Endothelial cell of umbilical vein (primary cell): ENCODE measurements around the gene MMRN2. TPM values are rescaled to one million over a fixed set of nuclear protein-coding genes. Genes with fewer than 3 reads are reported as not detected.

ENCODE experiments used
- BruUV-seq: library from RNA; stranded (reverse); fragments of 400-500 nt; replicated peaks from 2 replicates; lab custom pipeline; 2021; lab: Mats Ljungman, UMichigan
- CTCF ChIA-PET: fragments of 300-600, 350-600 bp; sonication (Branson Sonifier 250); formaldehyde crosslinking; loops from one replicate; lab custom pipeline; 2021; ENCODE audit warnings: antibody characterized with exemption, inconsistent platforms; lab: Charles Lee
- POLR2A ChIA-PET: fragments of 300-600, 350-600 bp; sonication (Branson Sonifier 250); formaldehyde crosslinking; loops from one replicate; lab custom pipeline; 2021; ENCODE audit warnings: antibody characterized with exemption, inconsistent platforms; lab: Charles Lee
- DNase-seq: peaks from one replicate; pipeline ENCODE4 v3.0.0-alpha.2; 2011; ENCODE audit warnings: low read depth, low spot score
- FAIRE-seq: peaks from 2 replicates; lab custom pipeline; 2011; peaks lifted over from hg19 to GRCh38; lab: Jason Lieb, UNC
- H2AFZ ChIP-seq: 2 replicates; pipeline ENCODE4 v1.6.0; 2012; ENCODE audit warnings: low read depth, low read length, control low read depth, inconsistent platforms
- H3K27ac ChIP-seq: 2 replicates; pipeline ENCODE4 v1.5.1; 2011; ENCODE audit warnings: low read depth, mild to moderate bottlenecking, control low read depth, low read length, moderate library complexity; ENCODE audit not compliant: insufficient read depth
- H3K27me3 ChIP-seq, 2 experiments: 2 replicates each; pipeline versions ENCODE4 v1.6.0 to v1.6.1; 2011; ENCODE audit warnings: low read length in 2 of 2, mixed read lengths in 1 of 2; ENCODE audit not compliant: control insufficient read depth in 2 of 2, insufficient read depth in 2 of 2
- H3K36me3 ChIP-seq, 2 experiments: 2 replicates in 1 of 2; 3 replicates in 1 of 2; pipeline ENCODE4 v1.5.1; 2011; ENCODE audit warnings: low read length in 2 of 2, mild to moderate bottlenecking in 1 of 2, moderate library complexity in 1 of 2; ENCODE audit not compliant: control insufficient read depth in 2 of 2, insufficient read depth in 2 of 2; ENCODE audit errors: extremely low read depth in 1 of 2
- H3K4me1 ChIP-seq: 3 replicates; pipeline ENCODE4 v1.5.1; 2011; ENCODE audit warnings: mild to moderate bottlenecking, low read length; ENCODE audit not compliant: control insufficient read depth, insufficient read depth; ENCODE audit errors: extremely low read depth
- H3K4me2 ChIP-seq: 2 replicates; pipeline ENCODE4 v1.6.1; 2011; ENCODE audit warnings: low read length, control low read depth, mixed read lengths; ENCODE audit not compliant: insufficient read depth
- H3K4me3 ChIP-seq, 3 experiments: fragments of 200-600 bp in 1 of 3; sonication (generic), shearing (Covaris generic) in 1 of 3; replicated peaks in 1 of 3; 2 replicates each; pipeline ENCODE4 v1.5.1; 2011 to 2016; ENCODE audit warnings: control low read depth in 3 of 3, low read length in 3 of 3, mild to moderate bottlenecking in 2 of 3, inconsistent platforms in 1 of 3, low read depth in 1 of 3, moderate library complexity in 1 of 3; ENCODE audit not compliant: insufficient read depth in 1 of 3
- H3K79me2 ChIP-seq: 2 replicates; pipeline ENCODE4 v1.6.0; 2012; ENCODE audit warnings: low read length, inconsistent platforms; ENCODE audit not compliant: control insufficient read depth, insufficient read depth
- H3K9ac ChIP-seq: replicated peaks from 2 replicates; pipeline ENCODE3; 2011; ENCODE audit warnings: low read length, control low read depth; ENCODE audit not compliant: insufficient read depth; ENCODE audit errors: extremely low read depth
- H3K9me1 ChIP-seq: replicated peaks from 3 replicates; pipeline ENCODE4 v1.6.0; 2011; ENCODE audit warnings: mild to moderate bottlenecking, low read length; ENCODE audit not compliant: control insufficient read depth, insufficient read depth; ENCODE audit errors: extremely low read depth
- H3K9me3 ChIP-seq: replicated peaks from 2 replicates; pipeline ENCODE4 v1.5.1; 2012; ENCODE audit warnings: low read length, inconsistent platforms; ENCODE audit not compliant: control insufficient read depth, insufficient read depth
- H4K20me1 ChIP-seq: replicated peaks from 2 replicates; pipeline ENCODE3; 2011; ENCODE audit warnings: mild to moderate bottlenecking, low read length; ENCODE audit not compliant: control insufficient read depth, insufficient read depth; ENCODE audit errors: extremely low read depth
- CTCF ChIP-seq, 2 donors: IDR thresholded peaks; 1 replicate in 1 of 2; 2 replicates in 1 of 2; pipeline ENCODE4 v1.5.1; 2011; ENCODE audit warnings: low read length in 2 of 2, mild to moderate bottlenecking in 2 of 2, moderate library complexity in 2 of 2, control low read depth in 1 of 2, inconsistent platforms in 1 of 2, low read depth in 1 of 2; ENCODE audit not compliant: insufficient read depth in 1 of 2; ENCODE audit errors: extremely low read depth in 1 of 2
- EZH2 ChIP-seq: IDR thresholded peaks from 2 replicates; pipeline ENCODE4 v1.6.1; 2012; ENCODE audit warnings: borderline replicate concordance, low read depth, mild to moderate bottlenecking, moderate library complexity, low read length, inconsistent platforms; ENCODE audit not compliant: severe bottlenecking
- FOS ChIP-seq: IDR thresholded peaks from 2 replicates; pipeline ENCODE4 v1.6.1; 2011; ENCODE audit warnings: mild to moderate bottlenecking, low read length, moderate library complexity, borderline replicate concordance; ENCODE audit not compliant: insufficient read depth
- GATA2 ChIP-seq: IDR thresholded peaks from 2 replicates; pipeline ENCODE4 v1.7.0; 2011; ENCODE audit warnings: low read depth, mild to moderate bottlenecking, moderate library complexity, mixed read lengths, low read length; ENCODE audit not compliant: insufficient read length, insufficient read depth
- JUN ChIP-seq: IDR thresholded peaks from 2 replicates; pipeline ENCODE4 v1.6.1; 2011; ENCODE audit warnings: borderline replicate concordance, low read depth; ENCODE audit not compliant: insufficient read length, insufficient read depth
- MAX ChIP-seq: IDR thresholded peaks from 2 replicates; pipeline ENCODE4 v1.6.1; 2011; ENCODE audit not compliant: insufficient read depth, insufficient read length
- MYC ChIP-seq: IDR thresholded peaks from one replicate; pipeline ENCODE4 v1.6.1; 2011; ENCODE audit warnings: mild to moderate bottlenecking, low read depth, low read length
- POLR2A ChIP-seq: IDR thresholded peaks from 2 replicates; pipeline ENCODE4 v1.6.1; 2012; ENCODE audit warnings: low read depth, mild to moderate bottlenecking, control low read depth, low read length
- POLR2AphosphoS5 ChIP-seq: IDR thresholded peaks from 2 replicates; pipeline ENCODE4 v1.6.1; 2012; ENCODE audit warnings: low read depth, mild to moderate bottlenecking, control low read depth, low read length, moderate library complexity; ENCODE audit not compliant: insufficient read depth
- dilution Hi-C: fragments of 300-500 bp; cut with MboI; formaldehyde crosslinking; loops from one replicate; pipeline ENCODE4 v1.15.0; 2019; ENCODE audit warnings: low sequenced_read_pairs; ENCODE audit not compliant: extremely low pct_ligation_motif_present
- intact Hi-C: fragments of 100-400 bp; cut with micrococcal nuclease; formaldehyde crosslinking; loops from one replicate; pipeline ENCODE4 v1.10.0; 2022
- polyA plus RNA-seq, 4 experiments: library from polyadenylated mRNA; depleted of rRNA in 3 of 4; stranded (reverse) in 3 of 4; unstranded in 1 of 4; fragments of >200 nt; gene quantifications; 2 replicates each; pipeline versions ENCODE4 v1.2.1 to v1.2.3, GENCODE V29; 2011 to 2012; ENCODE audit warnings: missing spikeins in 1 of 4
- total RNA-seq: library from RNA; stranded (reverse); gene quantifications from 2 replicates; pipeline ENCODE4 v1.2.3, GENCODE V29; 2021

MMRN2 gene
- total and polyA plus RNA-seq, 2 donors (not counting 3 experiments of a cell fraction or from before 2014, with no cell fraction given), result 154 to 169 TPM

GRCh38 chr10:86962136-86962980 lies 4.9 kb upstream of the MMRN2 start:
- POLR2A ChIA-PET, result no interaction called here
- Histone ChIP-seq H3K79me2 (peaks cover 7% of the 10 kb centered on the region), H3K27me3 (no peaks in the 10 kb centered on the region), H3K4me1 (peaks cover 43% of the 10 kb centered on the region), H3K4me2 (no peak overlapping the region), H3K9me3 (no peaks in the 10 kb centered on the region), H3K36me3 (no peaks in the 10 kb centered on the region), H3K4me3 (no peak overlapping the region), H3K9me1 (no peaks in the 10 kb centered on the region), H3K9ac (no peak overlapping the region), H2AFZ (no peak overlapping the region), H3K27ac (no peak overlapping the region), H4K20me1 (no peaks in the 10 kb centered on the region)
- TF ChIP-seq EZH2, result no peak
- no peak for TF ChIP-seq CTCF (IDR thresholded peaks at IDR 0.05; ENCODE audit: extremely low read depth in 1 of 2, insufficient read depth in 1 of 2, low read depth in 1 of 2, low read length in 2 of 2)
- TF ChIP-seq JUN, result no peak
- TF ChIP-seq MYC, result no peak
- TF ChIP-seq POLR2AphosphoS5, result no peak
- no peak for TF ChIP-seq MAX
- no peak for TF ChIP-seq GATA2
- TF ChIP-seq POLR2A, result no peak
- TF ChIP-seq FOS, result no peak
- CTCF ChIA-PET, result interaction anchor here (8.5 kb wide), 1 partner anchor 20 kb away, joined by 189 read pairs; no protein-coding TSS in a partner anchor
- DNase-seq, result no peak
- intact Hi-C loops, result no loop called here
- no peak for FAIRE-seq
- BruUV-seq, result no TSS peak
- dilution Hi-C loops, result no loop called here
